HG03439 (cell line): ENCODE results near the gene RPA1.
A peak's percentile ranks its signal among the peaks of the same experiment; 100 is the strongest.
"Not testable (repeated sequence)": the region's sequence is repeated elsewhere in the genome, so short reads cannot be mapped to it uniquely, and the experiment has no call there.

ENCODE experiments used
- ATAC-seq: cut with Tn5 transposase; IDR thresholded peaks from one replicate; pipeline ENCODE4 v1.9.1; 2021; ENCODE audit warnings: mild to moderate bottlenecking, moderate library complexity; ENCODE audit not compliant: unreplicated experiment

The RPA1 gene

DNA sequence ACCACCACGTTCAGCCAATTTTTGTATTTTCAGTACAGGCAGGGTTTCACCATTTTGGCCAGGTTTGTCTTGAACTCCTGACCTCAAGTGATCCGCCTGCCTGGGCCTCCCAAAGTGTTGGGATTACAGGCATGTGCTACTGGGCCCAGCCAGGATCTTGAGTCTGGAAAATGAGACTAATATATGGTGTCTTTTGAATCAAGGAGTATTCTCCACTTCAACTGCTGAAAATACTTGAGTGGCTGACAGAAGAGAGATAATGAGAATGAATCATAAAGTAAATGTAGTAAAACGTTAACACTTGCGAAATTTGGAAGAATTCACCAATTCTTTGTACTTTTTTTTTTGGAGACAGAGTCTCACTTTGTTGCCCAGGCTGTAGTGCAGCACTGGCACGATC is 16.7 kb upstream of the RPA1 start:
- ATAC-seq: no peak

DNA sequence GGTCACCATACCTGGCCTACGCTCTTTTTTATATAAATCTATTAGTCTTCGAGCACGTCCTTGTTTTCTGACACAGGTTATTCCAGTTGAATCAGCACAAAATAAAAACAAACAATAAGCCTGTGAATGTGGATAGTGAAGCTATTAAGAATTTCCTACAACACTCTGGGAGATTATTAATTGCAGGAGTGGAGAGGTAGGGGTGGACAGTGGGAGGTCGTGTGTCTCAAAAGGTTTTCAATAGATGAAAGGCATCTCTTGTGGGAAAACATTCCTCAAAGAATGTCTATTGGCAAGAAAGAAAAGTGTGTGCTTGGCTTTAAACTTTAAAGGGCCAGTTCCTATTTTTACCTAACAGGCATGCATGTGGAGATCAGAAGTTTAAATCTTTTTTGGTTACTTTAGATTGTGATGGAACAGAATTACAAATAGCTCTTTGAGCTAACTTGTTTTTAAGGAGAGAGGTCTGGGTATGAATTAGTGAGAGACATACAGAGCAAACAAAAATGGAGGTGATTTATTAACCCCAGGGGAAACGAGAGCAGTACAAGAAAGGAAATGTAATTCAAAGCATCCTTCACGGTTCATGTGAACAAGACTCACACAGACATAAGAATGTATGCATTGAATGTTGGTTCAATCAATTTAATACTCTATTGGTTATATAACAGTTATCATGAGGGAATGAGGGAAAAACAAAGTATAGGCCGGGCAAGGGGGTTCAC is 9.1 kb upstream of the RPA1 start:
- no peak for ATAC-seq

GRCh38 chr17:1829216-1829591 is 601 bp upstream of the RPA1 start:
- ATAC-seq: no peak

DNA sequence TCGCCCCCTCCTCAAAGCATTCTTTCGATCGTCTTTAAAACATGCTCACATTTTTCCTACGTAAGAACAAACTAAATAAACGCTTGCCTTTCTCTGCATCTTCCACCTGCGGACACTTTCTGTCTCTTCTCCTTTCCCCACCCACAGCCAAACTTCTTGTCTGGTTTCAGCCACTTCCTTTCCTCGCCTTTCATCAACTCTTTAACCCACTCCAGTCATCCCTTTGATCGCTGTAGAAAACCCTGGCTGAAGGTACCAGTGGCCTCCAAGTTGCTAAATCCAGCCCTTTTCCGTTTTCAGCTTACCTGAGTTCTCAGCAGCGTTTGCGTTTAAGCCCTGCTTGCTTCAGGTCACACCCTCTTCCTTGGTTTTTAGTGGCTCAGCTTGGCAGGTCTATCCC is 483 bp downstream of the RPA1 start:
- no peak for ATAC-seq

- peak; percentile 50 for ATAC-seq
These were observed 4.8 kb downstream of the RPA1 start for GRCh38 chr17:1834380-1835149.

DNA sequence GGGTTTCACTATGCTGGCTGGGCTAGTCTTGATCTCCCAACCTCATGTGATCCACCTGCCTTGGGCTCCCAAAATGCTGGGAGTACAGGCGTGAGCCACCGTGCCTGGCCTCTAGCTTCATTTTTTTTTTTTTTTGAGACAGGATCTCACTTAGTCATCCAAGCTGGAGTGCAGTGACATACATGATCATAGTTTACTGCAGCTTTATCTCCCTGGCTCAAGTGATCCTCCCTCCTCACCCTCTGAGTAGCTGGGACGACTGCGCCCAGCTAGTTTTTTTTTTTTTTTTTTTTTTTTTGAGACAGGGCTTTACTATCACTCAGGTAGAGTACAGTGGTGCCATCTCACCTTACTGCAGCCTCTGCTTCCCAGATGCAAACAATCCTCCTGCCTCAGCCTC is 9.7 kb downstream of the RPA1 start:
- no peak for ATAC-seq

GRCh38 chr17:1843947-1844346 is 14.1 kb downstream of the RPA1 start:
- no peak for ATAC-seq

- no peak for ATAC-seq
These were observed 17.4 kb downstream of the RPA1 start for GRCh38 chr17:1847191-1847590.

GRCh38 chr17:1852327-1852726 is 22.5 kb downstream of the RPA1 start:
- no peak for ATAC-seq

GRCh38 chr17:1853698-1854097 is 23.9 kb downstream of the RPA1 start:
- ATAC-seq: no peak

- not testable (repeated sequence) for ATAC-seq
These were observed 26.7 kb downstream of the RPA1 start for GRCh38 chr17:1856462-1856861.

DNA sequence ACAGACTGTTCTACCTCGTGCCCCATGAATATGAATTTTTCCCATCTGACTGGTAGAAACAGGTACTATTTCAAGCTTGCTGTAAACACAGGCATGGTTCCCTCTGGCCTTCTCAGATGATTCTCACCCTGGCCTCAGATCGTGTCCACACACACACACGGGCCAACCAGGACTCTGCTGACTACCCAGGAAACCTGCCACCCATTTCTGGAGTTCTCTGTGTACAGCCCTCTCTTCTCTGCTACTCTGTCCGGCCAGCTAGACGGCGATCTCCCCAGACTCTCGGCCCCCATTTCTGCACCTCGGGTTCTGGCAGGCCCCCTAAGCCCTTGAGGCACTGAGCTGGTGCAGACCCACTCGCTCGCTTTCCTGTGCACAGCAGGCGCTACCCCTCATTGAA is 31.2 kb downstream of the RPA1 start:
- ATAC-seq: no peak

GRCh38 chr17:1861391-1862010 is 31.7 kb downstream of the RPA1 start:
- no peak for ATAC-seq

DNA sequence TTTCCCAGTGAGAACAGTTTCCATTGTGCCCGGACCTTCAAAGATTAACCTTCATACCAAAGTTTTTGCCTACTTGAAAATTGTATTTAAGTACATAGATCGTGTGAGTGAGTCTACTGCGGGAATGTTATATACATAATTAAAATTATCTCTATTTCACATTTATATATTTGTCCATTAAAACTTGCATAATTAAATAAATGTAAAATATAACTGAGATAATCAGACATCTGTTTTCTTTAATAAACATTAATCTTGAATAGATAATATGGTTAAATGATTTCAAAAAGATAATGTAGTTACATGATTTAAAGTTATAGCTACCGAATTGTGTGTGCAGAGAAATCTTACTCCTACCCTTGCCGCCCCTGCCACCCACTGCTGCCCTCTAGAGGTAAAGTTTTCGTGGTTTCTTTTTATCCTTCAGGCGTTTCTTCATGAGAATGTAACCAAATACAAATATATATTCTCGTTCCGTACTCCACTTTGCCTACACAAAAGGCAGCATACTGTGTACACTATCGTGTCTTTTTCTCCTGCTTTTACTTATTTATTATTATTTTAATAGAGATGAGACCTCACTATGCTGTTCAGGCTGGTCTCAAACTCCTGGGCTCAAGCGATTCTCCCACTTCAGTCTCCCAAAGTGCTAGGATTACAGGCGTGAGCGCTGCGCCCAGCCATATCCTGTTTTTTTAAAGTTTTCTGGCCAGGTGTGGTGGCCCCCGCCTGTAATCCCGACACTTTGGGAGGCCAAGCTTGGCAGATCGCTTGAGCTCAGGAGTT is 35.6 kb downstream of the RPA1 start:
- no peak for ATAC-seq

DNA sequence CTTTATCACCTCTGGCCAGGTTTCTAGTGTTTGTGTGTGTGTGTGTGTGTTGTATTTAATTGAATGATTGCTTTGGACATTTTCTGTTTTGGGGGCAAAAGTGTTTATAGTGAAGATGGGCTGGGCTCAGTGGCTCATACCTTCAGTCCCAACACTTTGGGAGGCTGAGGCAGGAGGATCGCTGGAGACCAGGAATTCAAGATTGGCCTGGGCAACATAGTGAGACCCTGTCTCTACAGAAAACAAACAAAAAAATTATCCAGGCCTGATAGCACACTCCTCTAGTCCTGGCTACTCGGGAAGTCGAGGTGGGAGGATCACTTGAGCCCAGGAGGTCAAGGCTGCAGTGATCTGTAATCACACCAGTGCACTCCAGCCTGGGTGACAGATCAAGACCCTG is 37.5 kb downstream of the RPA1 start:
- ATAC-seq: no peak

DNA sequence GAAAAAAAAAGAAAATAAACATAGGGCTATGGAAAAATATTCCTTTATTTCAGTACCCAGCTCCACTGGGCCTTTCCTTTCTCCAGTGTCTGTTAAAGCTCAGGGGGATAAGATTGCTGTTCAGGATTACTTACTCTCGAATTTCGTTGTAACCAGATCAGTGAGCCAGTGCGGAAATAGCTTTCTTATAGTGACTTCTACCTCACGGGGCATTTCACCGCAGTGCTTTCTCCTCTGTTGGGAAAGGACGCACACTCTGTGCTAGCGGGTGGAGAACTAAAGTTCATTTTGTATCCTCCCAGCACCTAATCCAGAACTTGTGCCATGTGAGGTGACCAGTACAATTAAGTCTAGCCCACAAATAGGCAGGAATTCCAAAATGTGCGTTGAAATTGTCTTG is 38.3 kb downstream of the RPA1 start:
- no peak for ATAC-seq

DNA sequence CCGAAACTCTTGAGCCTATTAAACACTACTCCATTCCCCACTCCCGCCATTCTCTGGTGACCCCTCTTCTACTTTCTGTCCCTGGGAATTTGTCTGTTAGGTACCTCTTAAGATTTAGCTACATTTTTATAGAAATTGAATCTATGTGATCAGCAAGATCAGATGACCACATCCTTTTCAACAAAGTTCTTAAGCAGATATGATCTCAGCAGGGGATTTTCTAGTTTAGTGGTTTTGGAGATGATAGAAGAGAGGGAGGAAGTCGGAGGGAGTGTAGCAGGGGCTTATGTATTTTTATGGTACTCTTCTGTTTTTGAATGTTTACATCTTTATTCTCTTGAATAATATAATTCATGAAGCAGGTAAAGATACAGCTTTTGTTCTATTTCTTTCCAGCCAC is 40.8 kb downstream of the RPA1 start:
- no peak for ATAC-seq

DNA sequence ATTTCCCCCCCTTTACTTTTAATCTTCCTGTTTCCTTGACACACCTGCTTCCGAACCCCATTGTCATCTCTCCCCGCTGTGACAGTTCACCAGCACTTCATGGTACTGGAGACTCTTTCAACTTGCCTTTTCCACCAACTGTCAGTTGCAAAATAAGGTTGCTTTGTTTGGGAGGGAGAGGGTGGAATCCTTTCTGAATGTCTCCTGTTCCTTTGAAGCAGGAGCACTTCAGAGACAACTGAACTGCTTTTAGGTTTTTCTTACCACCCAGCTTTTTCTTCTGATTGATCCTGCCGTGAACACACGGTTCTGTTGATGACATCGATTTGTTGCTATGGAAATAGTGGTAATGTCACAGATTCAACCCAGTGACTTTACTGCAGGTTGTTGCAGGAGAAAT is 42.0 kb downstream of the RPA1 start:
- ATAC-seq: no peak

- no peak for ATAC-seq
These were observed 42.4 kb downstream of the RPA1 start for GRCh38 chr17:1872254-1872653.

DNA sequence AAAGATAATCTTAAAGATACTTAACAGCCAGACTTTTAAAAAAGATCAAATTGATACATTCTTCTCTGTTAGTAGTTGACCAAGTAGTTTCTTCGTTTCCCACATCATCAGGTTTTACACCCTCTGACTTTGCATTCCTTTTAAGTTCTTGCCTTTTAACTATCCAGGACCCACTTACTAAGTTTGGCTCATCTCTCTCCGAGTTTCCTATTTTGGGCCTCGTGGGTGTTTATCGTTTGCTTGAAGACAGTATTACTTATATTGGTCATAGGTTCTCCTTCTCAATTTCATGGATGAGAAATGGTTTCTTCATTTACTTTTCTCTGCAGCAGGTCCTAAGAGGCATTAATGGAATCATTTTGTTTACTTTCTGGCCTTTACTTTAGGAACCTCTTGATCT is 43.2 kb downstream of the RPA1 start:
- no peak for ATAC-seq

DNA sequence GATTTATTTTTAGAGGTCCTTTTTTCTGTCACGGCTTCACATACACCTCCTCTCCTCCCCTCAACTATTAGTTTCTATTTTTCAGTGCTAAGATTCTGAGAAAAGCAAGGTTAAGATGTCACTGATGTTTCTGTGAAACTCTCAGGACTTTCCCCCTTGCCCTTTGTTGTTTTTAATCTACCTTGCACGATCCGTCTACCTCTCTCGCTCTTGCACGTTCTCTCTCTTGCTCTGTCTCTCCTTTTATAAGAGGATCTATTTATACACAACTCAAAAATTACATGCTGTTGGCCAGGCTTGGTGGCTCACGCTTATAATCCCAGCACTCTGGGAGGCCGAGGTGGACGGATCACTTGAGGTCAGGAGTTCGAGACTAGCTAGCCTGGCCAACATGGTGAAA is 43.6 kb downstream of the RPA1 start:
- ATAC-seq: no peak
